Prostate gland (tissue), 2 donors: ENCODE measurements around the gene ENTPD5.
A peak's percentile ranks its signal among the peaks of the same experiment; 100 is the strongest.

Experiments
- CTCF ChIP-seq, 4 experiments: fragments of 200-600 bp in 2 of 4; fragments of 450-650 bp in 2 of 4; sonication (generic) in 2 of 4; IDR thresholded peaks; 1 replicate in 3 of 4; 2 replicates in 1 of 4; pipeline ENCODE4 v1.5.1; 2016 to 2019; ENCODE audit warnings: antibody characterized with exemption in 4 of 4, mild to moderate bottlenecking in 2 of 4, moderate library complexity in 2 of 4
- POLR2A ChIP-seq: fragments of 450-650 bp; IDR thresholded peaks from one replicate; pipeline ENCODE4 v1.6.1; 2016; ENCODE audit warnings: antibody characterized with exemption, mild to moderate bottlenecking

- TF ChIP-seq CTCF (IDR thresholded peaks at IDR 0.05): peak in 1 of 4 experiments; percentile 29
- no peak for TF ChIP-seq POLR2A
These were observed 83.4 kb downstream of the ENTPD5 start for GRCh38 chr14:73935666-73936065.
